ENCODE results near the gene ITGAL.
A peak's percentile ranks its signal among the peaks of the same experiment; 100 is the strongest.

Gene ITGAL

DNA sequence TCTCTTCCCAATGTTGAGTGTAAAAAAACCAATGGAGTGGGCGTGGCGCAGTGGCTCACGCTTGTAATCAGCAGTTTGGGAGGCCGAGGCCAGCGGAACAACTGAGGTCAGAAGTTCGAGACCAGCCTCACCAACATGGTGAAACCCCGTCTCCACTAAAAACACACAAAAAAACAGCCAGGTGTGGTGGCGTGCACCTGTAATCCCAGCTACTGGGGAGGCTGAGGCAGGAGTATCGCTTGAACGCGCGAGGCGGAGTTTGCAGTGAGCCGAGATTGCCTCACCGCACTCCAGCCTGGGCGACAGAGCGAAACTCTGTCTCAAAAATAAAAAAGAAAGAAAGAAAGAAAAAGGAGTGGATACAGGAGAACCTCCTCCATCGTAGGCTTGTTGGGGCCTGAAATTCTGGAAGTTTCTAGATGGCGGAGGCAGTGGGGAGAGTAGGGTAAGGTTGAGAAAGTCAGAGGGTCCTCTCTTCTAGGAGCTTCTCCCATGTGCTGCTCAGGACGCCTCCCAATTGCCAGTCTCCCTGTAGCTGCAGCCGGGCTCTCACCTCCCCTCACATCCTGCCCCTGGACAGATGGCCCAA, 86.3 kb downstream of the ITGAL start:
- no peak for FAIRE-seq
- TF ChIP-seq, protein P1, sequence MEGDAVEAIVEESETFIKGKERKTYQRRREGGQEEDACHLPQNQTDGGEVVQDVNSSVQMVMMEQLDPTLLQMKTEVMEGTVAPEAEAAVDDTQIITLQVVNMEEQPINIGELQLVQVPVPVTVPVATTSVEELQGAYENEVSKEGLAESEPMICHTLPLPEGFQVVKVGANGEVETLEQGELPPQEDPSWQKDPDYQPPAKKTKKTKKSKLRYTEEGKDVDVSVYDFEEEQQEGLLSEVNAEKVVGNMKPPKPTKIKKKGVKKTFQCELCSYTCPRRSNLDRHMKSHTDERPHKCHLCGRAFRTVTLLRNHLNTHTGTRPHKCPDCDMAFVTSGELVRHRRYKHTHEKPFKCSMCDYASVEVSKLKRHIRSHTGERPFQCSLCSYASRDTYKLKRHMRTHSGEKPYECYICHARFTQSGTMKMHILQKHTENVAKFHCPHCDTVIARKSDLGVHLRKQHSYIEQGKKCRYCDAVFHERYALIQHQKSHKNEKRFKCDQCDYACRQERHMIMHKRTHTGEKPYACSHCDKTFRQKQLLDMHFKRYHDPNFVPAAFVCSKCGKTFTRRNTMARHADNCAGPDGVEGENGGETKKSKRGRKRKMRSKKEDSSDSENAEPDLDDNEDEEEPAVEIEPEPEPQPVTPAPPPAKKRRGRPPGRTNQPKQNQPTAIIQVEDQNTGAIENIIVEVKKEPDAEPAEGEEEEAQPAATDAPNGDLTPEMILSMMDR (IDR thresholded peaks at IDR 0.05; ENCODE audit: insufficient read depth, missing control alignments): no peak
- DNase-seq (ENCODE audit: insufficient read length, low spot score): no peak

DNA sequence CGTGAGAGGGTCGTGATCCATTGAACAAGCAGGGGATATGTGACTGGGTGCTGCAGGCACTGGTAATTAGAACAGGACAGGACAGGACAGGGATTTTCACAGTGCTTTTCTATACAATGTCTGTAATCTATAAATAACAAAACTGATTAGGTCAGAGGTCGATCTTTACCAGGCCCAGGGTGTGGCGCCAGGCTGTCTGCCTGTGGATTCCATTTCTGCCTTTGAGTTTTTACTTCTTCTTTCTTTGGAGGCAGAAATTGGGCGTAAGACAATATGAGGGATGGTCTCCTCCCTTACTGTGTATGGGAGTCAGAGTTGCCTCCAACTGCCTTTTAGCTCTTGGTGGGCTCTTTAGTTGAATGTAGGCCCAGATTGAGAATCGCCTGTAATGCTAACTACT, 87.1 kb downstream of the ITGAL start:
- DNase-seq (ENCODE audit: insufficient read length, low spot score) (no peak), FAIRE-seq (no peak)
- TF ChIP-seq, protein P1 (IDR thresholded peaks at IDR 0.05; ENCODE audit: insufficient read depth, missing control alignments): no peak

GRCh38 chr16:30561089-30561816, 88.7 kb downstream of the ITGAL start:
- TF ChIP-seq, protein P1 (IDR thresholded peaks at IDR 0.05; ENCODE audit: insufficient read depth, missing control alignments): no peak
- FAIRE-seq (no peak), DNase-seq (ENCODE audit: insufficient read length, low spot score) (no peak)

GRCh38 chr16:30562021-30562420, 89.5 kb downstream of the ITGAL start:
- FAIRE-seq: no peak
- TF ChIP-seq, protein P1 (IDR thresholded peaks at IDR 0.05; ENCODE audit: insufficient read depth, missing control alignments): no peak
- no peak for DNase-seq (ENCODE audit: insufficient read length, low spot score)

- DNase-seq (ENCODE audit: insufficient read length, low spot score): peak; percentile 73
- TF ChIP-seq, protein P1 (IDR thresholded peaks at IDR 0.05; ENCODE audit: insufficient read depth, missing control alignments): no peak
Observed at GRCh38 chr16:30565526-30565925, 93.0 kb downstream of the ITGAL start.

DNA sequence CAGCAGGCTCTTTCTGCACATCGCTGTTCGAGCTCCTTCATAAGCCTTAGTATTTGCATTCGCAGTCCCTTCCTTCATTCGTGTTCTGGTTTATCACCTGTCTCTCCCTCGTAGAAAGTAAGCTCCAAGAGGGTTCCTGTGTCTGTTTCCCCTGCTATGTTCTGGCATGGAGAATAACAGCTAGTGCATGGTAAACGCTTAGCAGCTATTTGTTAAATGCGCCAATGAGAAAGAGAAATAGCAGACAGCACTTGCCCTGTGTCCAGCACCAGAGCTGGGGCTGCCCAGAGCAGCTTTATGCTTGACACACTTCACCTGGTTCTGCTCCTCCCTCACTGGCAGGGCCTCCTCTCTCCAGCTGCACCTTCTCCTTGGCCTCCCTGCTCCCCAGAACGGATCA, 93.4 kb downstream of the ITGAL start:
- no peak for DNase-seq (ENCODE audit: insufficient read length, low spot score)
- FAIRE-seq: no peak
- TF ChIP-seq, protein P1 (IDR thresholded peaks at IDR 0.05; ENCODE audit: insufficient read depth, missing control alignments): no peak

More at GRCh38 chr16:30565526-30565925, 93.0 kb downstream of the ITGAL start:
- FAIRE-seq: no peak

DNA sequence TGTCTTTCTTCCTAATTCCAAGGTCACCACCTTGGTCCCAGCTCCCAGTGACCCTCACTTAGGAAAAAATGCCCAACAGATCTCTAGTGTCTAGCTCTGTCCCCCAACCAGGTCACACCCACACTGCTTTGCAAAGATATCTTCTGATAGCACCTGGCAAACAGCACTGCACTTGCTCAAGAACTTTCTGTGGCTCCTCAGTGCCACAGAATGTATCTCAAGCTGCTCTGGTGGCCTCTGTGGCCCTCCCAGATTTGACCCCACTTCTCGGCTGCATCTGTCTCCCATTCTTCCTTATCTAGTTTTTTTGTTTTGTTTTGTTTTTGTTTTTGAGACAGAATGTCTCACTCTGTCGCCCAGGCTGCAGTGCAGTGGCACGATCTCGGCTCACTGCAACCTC, 94.0 kb downstream of the ITGAL start:
- DNase-seq (ENCODE audit: insufficient read length, low spot score) (no peak), FAIRE-seq (no peak)
- TF ChIP-seq, protein P1 (IDR thresholded peaks at IDR 0.05; ENCODE audit: insufficient read depth, missing control alignments): no peak

All from D721Med (cell line).